Liver (tissue), 9 donors: Measurements from ENCODE around the gene ALDOA. TPM values are rescaled to one million over a fixed set of nuclear protein-coding genes. Genes with fewer than 3 reads are reported as not detected.

Experiments
- DNase-seq: peaks from one replicate; pipeline ENCODE4 v3.0.0-alpha.2; 2017; ENCODE audit warnings: low spot score
- H3K27ac ChIP-seq, 2 donors: one replicate each; pipeline ENCODE4 v1.7.0; 2013; ENCODE audit warnings: inconsistent platforms in 2 of 2, low read length in 2 of 2, control low read depth in 1 of 2, low read depth in 1 of 2, mild to moderate bottlenecking in 1 of 2
- H3K27me3 ChIP-seq, 4 donors: one replicate each; pipeline versions ENCODE4 v1.6.1 to v1.7.0; 2013; ENCODE audit warnings: low read length in 3 of 4, inconsistent platforms in 1 of 4, mild to moderate bottlenecking in 1 of 4, moderate library complexity in 1 of 4; ENCODE audit not compliant: control insufficient read depth in 4 of 4, insufficient read depth in 4 of 4
- H3K36me3 ChIP-seq, 4 donors: one replicate each; pipeline versions ENCODE4 v1.6.1 to v1.7.0; 2013; ENCODE audit warnings: low read length in 3 of 4, mild to moderate bottlenecking in 3 of 4, low read depth in 1 of 4, moderate library complexity in 1 of 4; ENCODE audit not compliant: control insufficient read depth in 4 of 4, insufficient read depth in 3 of 4
- H3K4me1 ChIP-seq, 4 donors: one replicate each; pipeline versions ENCODE4 v1.6.1 to v1.7.0; 2013; ENCODE audit warnings: low read length in 3 of 4, mild to moderate bottlenecking in 3 of 4, moderate library complexity in 1 of 4; ENCODE audit not compliant: control insufficient read depth in 4 of 4, insufficient read depth in 4 of 4
- H3K4me3 ChIP-seq, 3 donors: one replicate each; pipeline versions ENCODE4 v1.6.1 to v1.7.0; 2013; ENCODE audit warnings: low read length in 3 of 3, control low read depth in 1 of 3, low read depth in 1 of 3, mild to moderate bottlenecking in 1 of 3
- H3K9ac ChIP-seq, 2 donors: one replicate each; pipeline ENCODE4 v1.7.0; 2013; ENCODE audit warnings: low read length in 2 of 2, mild to moderate bottlenecking in 2 of 2, moderate library complexity in 2 of 2, control low read depth in 1 of 2, low read depth in 1 of 2
- H3K9me3 ChIP-seq, 4 donors: one replicate each; pipeline versions ENCODE4 v1.6.1 to v1.7.0; 2013; ENCODE audit warnings: low read length in 3 of 4; ENCODE audit not compliant: control insufficient read depth in 4 of 4
- ATF3 ChIP-seq: IDR thresholded peaks from 2 replicates; pipeline ENCODE4 v1.6.1; 2016; ENCODE audit warnings: antibody characterized with exemption
- EGR1 ChIP-seq, 2 donors: IDR thresholded peaks; 2 replicates each; pipeline ENCODE4 v1.6.1; 2016 to 2018; ENCODE audit warnings: antibody characterized with exemption in 2 of 2, low read depth in 2 of 2
- FOXA1 ChIP-seq: IDR thresholded peaks from 2 replicates; pipeline ENCODE4 v1.6.1; 2016; ENCODE audit warnings: antibody characterized with exemption
- FOXA2 ChIP-seq: IDR thresholded peaks from 2 replicates; pipeline ENCODE4 v1.6.1; 2016; ENCODE audit warnings: antibody characterized with exemption
- GABPA ChIP-seq, 2 donors: IDR thresholded peaks in 1 of 2; conservative IDR thresholded peaks in 1 of 2; 2 replicates each; pipeline ENCODE4 v1.6.1; 2016; ENCODE audit warnings: antibody characterized with exemption in 2 of 2, mild to moderate bottlenecking in 1 of 2, moderate library complexity in 1 of 2
- JUND ChIP-seq, 2 donors: IDR thresholded peaks; 2 replicates each; pipeline ENCODE4 v1.6.1; 2016; ENCODE audit warnings: antibody characterized with exemption in 2 of 2
- RAD21 ChIP-seq, 2 donors: IDR thresholded peaks; 2 replicates each; pipeline ENCODE4 v1.6.1; 2016; ENCODE audit warnings: antibody characterized with exemption in 2 of 2, mild to moderate bottlenecking in 2 of 2
- RXRA ChIP-seq, 2 donors: IDR thresholded peaks; 2 replicates each; pipeline ENCODE4 v1.6.1; 2017 to 2018; ENCODE audit warnings: antibody characterized with exemption in 2 of 2, mild to moderate bottlenecking in 1 of 2
- TAF1 ChIP-seq: conservative IDR thresholded peaks from 2 replicates; pipeline ENCODE4 v1.6.1; 2016; ENCODE audit warnings: antibody characterized with exemption, mild to moderate bottlenecking
- YY1 ChIP-seq: IDR thresholded peaks from 2 replicates; pipeline ENCODE4 v1.6.1; 2016; ENCODE audit warnings: antibody characterized with exemption, mild to moderate bottlenecking
- ZBTB33 ChIP-seq: IDR thresholded peaks from 2 replicates; pipeline ENCODE4 v1.6.1; 2016; ENCODE audit warnings: antibody characterized with exemption
- WGBS: extraction: QIAGEN DNeasy Blood & Tissue Kit; methylation state at CpG from one replicate; pipeline ENCODE4 v1.1.7; 2013; 5-methylcytosine and 5-hydroxymethylcytosine counted together
- polyA plus RNA-seq, 2 donors: library from polyadenylated mRNA; stranded (reverse) in 1 of 2; unstranded in 1 of 2; fragments of 200-250 nt in 1 of 2; fragments of >200 nt in 1 of 2; fragmentation: Nextera tagmentation in 1 of 2; extraction: Ambion mirVana in 1 of 2; gene quantifications; one replicate each; pipeline versions ENCODE4 v1.2.1 to v1.2.3, GENCODE V29; 2013 to 2015
- total RNA-seq, 2 donors: library from RNA; depleted of rRNA; stranded (reverse); fragments of >200 nt; gene quantifications; one replicate each; pipeline ENCODE4 v1.2.3, GENCODE V29; 2014
- TF ChIP-seq, protein P1 (sequence below): IDR thresholded peaks from 2 replicates; pipeline ENCODE4 v1.6.1; 2016; ENCODE audit warnings: antibody characterized with exemption
- donor health status: healthy.
- donor health status: healthy.
- donor health status: healthy.
- donor health status: healthy.
- donor health status: healthy.

Gene ALDOA
- total and polyA plus RNA-seq, 4 donors = 96.8 to 251 (median 121) TPM

DNA sequence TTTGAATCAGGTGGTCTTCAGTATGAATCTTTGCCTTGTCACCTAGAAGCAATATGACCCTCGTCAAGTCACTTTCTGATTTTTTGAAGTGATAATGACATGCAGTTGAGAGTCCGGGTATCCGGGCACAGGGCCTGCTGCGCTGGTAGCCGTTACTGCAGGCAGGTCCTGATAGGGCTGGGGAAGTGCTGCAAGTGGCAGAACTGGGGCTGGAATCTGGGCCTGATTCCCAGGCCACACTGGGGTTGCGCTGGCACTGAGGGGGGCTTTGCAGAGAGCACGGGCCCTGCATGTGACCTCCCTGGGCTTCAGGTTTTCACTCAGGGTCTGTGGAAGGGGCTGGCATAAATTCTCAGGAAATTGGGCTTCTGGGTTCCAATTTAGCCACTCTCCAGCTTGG, 13.2 kb downstream of the ALDOA start (continued):
- no peak for TF ChIP-seq JUND (IDR thresholded peaks at IDR 0.05)

- WGBS = 93% methylated on average over 7 of the region's 7 CpGs
- Histone ChIP-seq H3K9me3 (no peaks in the 10 kb centered on the region), H3K27me3 (no peaks in the 10 kb centered on the region), H3K4me1 (peaks cover 7 to 44% (median 27%) of the 10 kb centered on the region in 4 donors), H3K9ac (no peak overlapping the region), H3K27ac (no peak overlapping the region), H3K36me3 (peaks cover 19 to 48% (median 37%) of the 10 kb centered on the region in 4 donors), H3K4me3 (no peak overlapping the region)
- DNase-seq = no peak
- TF ChIP-seq GABPA (IDR thresholded peaks at IDR 0.05 in 1 of 2, conservative IDR thresholded peaks at IDR 0.05 in 1 of 2) (no peak), FOXA1 (no peak), ZBTB33 (no peak), TAF1 (no peak), YY1 (no peak)
Observed at GRCh38 chr16:30079480-30079879, 13.9 kb downstream of the ALDOA start.

DNA sequence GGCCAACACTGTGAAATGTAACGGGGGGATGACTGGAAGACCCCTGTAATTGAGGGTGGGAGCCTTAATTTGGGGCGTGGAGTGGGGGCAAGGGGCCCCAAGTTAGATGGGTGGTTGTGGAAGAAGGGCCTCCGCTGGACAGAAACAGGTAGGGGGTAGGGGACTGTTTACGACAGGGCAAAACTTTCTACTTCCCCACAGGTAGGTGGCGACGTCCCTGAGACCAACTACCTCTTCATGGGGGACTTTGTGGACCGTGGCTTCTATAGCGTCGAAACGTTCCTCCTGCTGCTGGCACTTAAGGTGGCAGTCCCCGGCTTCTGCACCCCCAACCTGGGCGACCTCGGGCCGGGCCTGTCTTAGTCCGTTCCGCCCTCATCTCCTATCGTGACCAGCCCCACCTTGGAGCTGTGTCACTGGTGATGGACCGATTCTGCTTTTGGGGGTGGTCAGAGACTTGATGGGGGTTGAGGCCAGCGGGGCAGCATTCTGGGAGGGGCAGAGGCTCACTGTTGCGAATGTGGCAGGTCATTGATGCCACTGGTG, 17.1 kb downstream of the ALDOA start:
- Histone ChIP-seq H3K27me3 (no peaks in the 10 kb centered on the region), H3K9me3 (no peaks in the 10 kb centered on the region), H3K9ac (no peak overlapping the region), H3K4me3 (no peak overlapping the region), H3K36me3 (peaks cover 30 to 51% (median 43%) of the 10 kb centered on the region in 4 donors), H3K4me1 (peaks cover 1 to 25% (median 13%) of the 10 kb centered on the region in 4 donors), H3K27ac (no peak overlapping the region)
- TF ChIP-seq FOXA2 = no peak
- TF ChIP-seq RAD21 (IDR thresholded peaks at IDR 0.05) = no peak
- no peak for TF ChIP-seq ZBTB33
- no peak for TF ChIP-seq YY1
- TF ChIP-seq EGR1 (IDR thresholded peaks at IDR 0.05; ENCODE audit: low read depth in 2 of 2) = no peak
- TF ChIP-seq GABPA (IDR thresholded peaks at IDR 0.05 in 1 of 2, conservative IDR thresholded peaks at IDR 0.05 in 1 of 2) = no peak
- TF ChIP-seq, protein P1, sequence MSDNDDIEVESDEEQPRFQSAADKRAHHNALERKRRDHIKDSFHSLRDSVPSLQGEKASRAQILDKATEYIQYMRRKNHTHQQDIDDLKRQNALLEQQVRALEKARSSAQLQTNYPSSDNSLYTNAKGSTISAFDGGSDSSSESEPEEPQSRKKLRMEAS = no peak
- no peak for TF ChIP-seq FOXA1
- TF ChIP-seq TAF1 = no peak
- TF ChIP-seq RXRA (IDR thresholded peaks at IDR 0.05) = no peak
- no peak for TF ChIP-seq ATF3
- 92% methylated on average over 20 of the region's 20 CpGs for WGBS
- DNase-seq = no peak
